IMR-90 (cell line): Measurements from ENCODE around the gene CSTB. TPM values are rescaled to one million over a fixed set of nuclear protein-coding genes. Genes with fewer than 3 reads are reported as not detected.

Experiments
- ATAC-seq: fragments of 200-7000 bp; cut with Tn5 transposase; 2 replicates; pipeline ENCODE4 v1.9.1; 2020; ENCODE audit warnings: low read depth, mild to moderate bottlenecking, moderate library complexity
- BruUV-seq: library from RNA; stranded (reverse); fragments of 400-500 nt; replicated peaks from 2 replicates; lab custom pipeline; 2021; lab: Mats Ljungman, UMichigan
- CTCF ChIA-PET: fragments of 300-600 bp; formaldehyde crosslinking; extraction: SDS; loops from one replicate; lab custom pipeline; 2021; ENCODE audit warnings: antibody characterized with exemption; lab: Yijun Ruan, JAX
- POLR2A ChIA-PET: fragments of 300-600 bp; sonication (Branson Sonifier 250); formaldehyde crosslinking; loops from one replicate; lab custom pipeline; 2022; ENCODE audit warnings: antibody characterized with exemption; ENCODE audit not compliant: unreplicated experiment; lab: Charles Lee
- DNase-seq: peaks from one replicate; pipeline ENCODE4 v3.0.0; 2013
- H2AFZ ChIP-seq: replicated peaks from 2 replicates; pipeline ENCODE3; 2013; ENCODE audit warnings: low read length, mild to moderate bottlenecking; ENCODE audit not compliant: poor library complexity
- H2AK5ac ChIP-seq: 2 replicates; pipeline ENCODE4 v1.6.1; 2013; ENCODE audit warnings: low read depth, low read length, inconsistent platforms
- H2AK9ac ChIP-seq: replicated peaks from 2 replicates; pipeline ENCODE3; 2013; ENCODE audit warnings: mild to moderate bottlenecking, low read depth, low read length, moderate library complexity; ENCODE audit not compliant: poor library complexity
- H2BK120ac ChIP-seq: 2 replicates; pipeline ENCODE4 v1.6.1; 2013; ENCODE audit warnings: low read depth, low read length, inconsistent platforms
- H2BK15ac ChIP-seq: 3 replicates; pipeline ENCODE4 v1.6.1; 2013; ENCODE audit warnings: low read depth, low read length, inconsistent platforms
- H2BK20ac ChIP-seq: 2 replicates; pipeline ENCODE4 v1.6.1; 2013; ENCODE audit warnings: low read depth, mild to moderate bottlenecking, inconsistent platforms, low read length, moderate library complexity
- H2BK5ac ChIP-seq: 2 replicates; pipeline ENCODE4 v1.6.1; 2013; ENCODE audit warnings: mild to moderate bottlenecking, low read depth, low read length, inconsistent platforms; ENCODE audit not compliant: poor library complexity, severe bottlenecking
- H3K14ac ChIP-seq: replicated peaks from 2 replicates; pipeline ENCODE4 v1.6.1; 2013; ENCODE audit warnings: low read depth, low read length, inconsistent platforms
- H3K18ac ChIP-seq: 2 replicates; pipeline ENCODE4 v1.6.1; 2013; ENCODE audit warnings: low read depth, low read length, control low read depth
- H3K23ac ChIP-seq: 2 replicates; pipeline ENCODE4 v1.6.1; 2013; ENCODE audit warnings: low read depth, low read length, inconsistent platforms
- H3K27ac ChIP-seq: 2 replicates; pipeline ENCODE4 v1.5.1; 2013; ENCODE audit warnings: mild to moderate bottlenecking, control low read depth, low read length; ENCODE audit not compliant: insufficient read depth
- H3K27me3 ChIP-seq: 2 replicates; pipeline ENCODE4 v1.6.1; 2013; ENCODE audit warnings: low read length; ENCODE audit not compliant: control insufficient read depth, insufficient read depth
- H3K36me3 ChIP-seq: 2 replicates; pipeline ENCODE4 v1.6.1; 2013; ENCODE audit warnings: low read length, mixed read lengths; ENCODE audit not compliant: control insufficient read depth, insufficient read depth
- H3K4ac ChIP-seq: 2 replicates; pipeline ENCODE4 v1.6.1; 2013; ENCODE audit warnings: low read depth, low read length, inconsistent platforms
- H3K4me1 ChIP-seq: 2 replicates; pipeline ENCODE4 v1.6.1; 2013; ENCODE audit warnings: low read length, mixed read lengths; ENCODE audit not compliant: control insufficient read depth, insufficient read depth
- H3K4me2 ChIP-seq: 2 replicates; pipeline ENCODE4 v1.6.1; 2013; ENCODE audit warnings: low read depth, mild to moderate bottlenecking, control low read depth, low read length, moderate library complexity
- H3K4me3 ChIP-seq: 2 replicates; pipeline ENCODE4 v1.5.1; 2013; ENCODE audit warnings: low read depth, mild to moderate bottlenecking, control low read depth, low read length, moderate library complexity; ENCODE audit not compliant: insufficient read depth
- H3K56ac ChIP-seq: 2 replicates; pipeline ENCODE4 v1.6.1; 2013; ENCODE audit warnings: low read length, inconsistent platforms; ENCODE audit not compliant: insufficient read depth; ENCODE audit errors: extremely low read depth
- H3K79me1 ChIP-seq, 2 experiments: 2 replicates each; pipeline ENCODE4 v1.6.1; 2013; ENCODE audit warnings: low read length in 2 of 2, inconsistent platforms in 1 of 2, low read depth in 1 of 2
- H3K9ac ChIP-seq: 2 replicates; pipeline ENCODE4 v1.6.1; 2013; ENCODE audit warnings: low read depth, low read length, control low read depth
- H3K9me1 ChIP-seq: 2 replicates; pipeline ENCODE4 v1.6.1; 2013; ENCODE audit warnings: low read length, inconsistent platforms; ENCODE audit not compliant: insufficient read depth
- H3K9me3 ChIP-seq: 2 replicates; pipeline ENCODE4 v1.6.1; 2013; ENCODE audit warnings: low read length; ENCODE audit not compliant: control insufficient read depth, insufficient read depth
- H4K20me1 ChIP-seq: 2 replicates; pipeline ENCODE4 v1.6.1; 2013; ENCODE audit warnings: low read length, inconsistent platforms; ENCODE audit not compliant: insufficient read depth
- H4K5ac ChIP-seq: 2 replicates; pipeline ENCODE4 v1.6.1; 2013; ENCODE audit warnings: mild to moderate bottlenecking, low read depth, low read length, control low read depth
- H4K8ac ChIP-seq, 2 experiments: 2 replicates each; pipeline ENCODE4 v1.6.1; 2013; ENCODE audit warnings: low read depth in 2 of 2, low read length in 2 of 2, control low read depth in 1 of 2, inconsistent platforms in 1 of 2
- H4K91ac ChIP-seq: 2 replicates; pipeline ENCODE4 v1.6.1; 2013; ENCODE audit warnings: low read depth, low read length, inconsistent platforms; ENCODE audit not compliant: insufficient read depth
- BHLHE40 ChIP-seq: fragments of 150-350 bp; IDR thresholded peaks from 2 replicates; pipeline ENCODE4 v1.6.1; 2016; ENCODE audit warnings: mild to moderate bottlenecking, low read depth, low read length
- CEBPB ChIP-seq: IDR thresholded peaks from 2 replicates; pipeline ENCODE4 v1.6.1; 2012; ENCODE audit warnings: low read depth, low read length, improper control_type of control experiment
- CTCF ChIP-seq: conservative IDR thresholded peaks from 2 replicates; pipeline ENCODE4 v1.5.1; 2012; ENCODE audit warnings: mild to moderate bottlenecking, low read depth, low read length, improper control_type of control experiment
- ELK1 ChIP-seq: fragments of 150-350 bp; IDR thresholded peaks from 2 replicates; pipeline ENCODE4 v1.6.1; 2016; ENCODE audit warnings: low read depth, mild to moderate bottlenecking, low read length, moderate library complexity, borderline replicate concordance
- MXI1 ChIP-seq: IDR thresholded peaks from 2 replicates; pipeline ENCODE4 v1.6.1; 2012; ENCODE audit warnings: low read depth, mild to moderate bottlenecking, low read length, moderate library complexity, borderline replicate concordance
- POLR2A ChIP-seq: IDR thresholded peaks from 2 replicates; pipeline ENCODE4 v1.6.1; 2012; ENCODE audit warnings: mild to moderate bottlenecking, low read depth, low read length
- RAD21 ChIP-seq: IDR thresholded peaks from 2 replicates; pipeline ENCODE4 v1.6.1; 2012; ENCODE audit warnings: low read length, improper control_type of control experiment
- RCOR1 ChIP-seq: IDR thresholded peaks from 2 replicates; pipeline ENCODE4 v1.6.1; 2012; ENCODE audit warnings: mild to moderate bottlenecking, low read length, improper control_type of control experiment; ENCODE audit not compliant: insufficient replicate concordance
- RFX5 ChIP-seq: IDR thresholded peaks from 2 replicates; pipeline ENCODE4 v1.8.0; 2012; ENCODE audit warnings: low read depth, mild to moderate bottlenecking, low read length, moderate library complexity
- USF2 ChIP-seq: fragments of 150-350 bp; IDR thresholded peaks from 2 replicates; pipeline ENCODE4 v1.6.1; 2017; ENCODE audit warnings: mild to moderate bottlenecking, antibody characterized with exemption, low read length, low read depth
- WGBS, 2 experiments: methylation state at CpG; one replicate each; pipeline versions ENCODE4 v1.1.5 to v1.1.7; 2013; ENCODE audit warnings: missing lambda C conversion rate in 2 of 2; ENCODE audit not compliant: insufficient read length in 1 of 2; ENCODE audit errors: extremely low coverage in 2 of 2; 5-methylcytosine and 5-hydroxymethylcytosine counted together
- dilution Hi-C: fragments of 300-500 bp; cut with HindIII; formaldehyde crosslinking; loops from one replicate; pipeline ENCODE4 v1.14.3; 2018; ENCODE audit warnings: low sequenced_read_pairs; ENCODE audit not compliant: unreplicated experiment
- in situ Hi-C: fragments of 300-500 bp; cut with MboI; formaldehyde crosslinking; loops from 3 replicates; pipeline ENCODE4 v1.14.3; 2019; ENCODE audit warnings: low sequenced_read_pairs, inconsistent platforms, mixed read lengths
- intact Hi-C: fragments of 100-400 bp; cut with micrococcal nuclease; formaldehyde crosslinking; loops from 2 replicates; pipeline ENCODE4 v1.10.0; 2022
- polyA plus RNA-seq, 3 experiments: library from polyadenylated mRNA; depleted of rRNA; stranded (reverse); fragments of >200 nt; gene quantifications; 2 replicates each; pipeline ENCODE4 v1.2.3, GENCODE V29; 2012; ENCODE audit warnings: low replicate concordance in 1 of 3
- total RNA-seq: library from RNA; depleted of rRNA; stranded (reverse); fragments of >200 nt; gene quantifications from 2 replicates; pipeline ENCODE4 v1.2.3, GENCODE V29; 2012

CSTB gene
- total and polyA plus RNA-seq, 2 of the 4 experiments (the other 2 are of a cell fraction), result 6.1 to 71.7 TPM

- no peak overlapping the region for H4K5ac ChIP-seq
- H3K27me3 ChIP-seq, result no peaks in the 10 kb centered on the region; the same call in 1 of the 2 replicates
- H3K9me3 ChIP-seq, result no peaks in the 10 kb centered on the region
- H3K4me2 ChIP-seq, result no peak overlapping the region
- H3K23ac ChIP-seq, result no peak overlapping the region
- peaks cover 6% of the 10 kb centered on the region for H3K9me1 ChIP-seq
- no peak overlapping the region for H3K27ac ChIP-seq
- H2BK120ac ChIP-seq, result no peak overlapping the region
- DNase-seq, result no peak
- no peak overlapping the region for H4K8ac ChIP-seq
- 53% methylated on average over 4 of the region's 6 CpGs; no CpG with 5 or more reads in 1 of the 2 experiments for WGBS, 2 experiments
- TF ChIP-seq MXI1 (no peak), USF2 (no peak), RFX5 (no peak), BHLHE40 (no peak), RCOR1 (no peak), POLR2A (no peak), RAD21 (no peak), ELK1 (no peak), CTCF (no peak), CEBPB (no peak)
- H3K4ac ChIP-seq, result no peak overlapping the region
- no peaks in the 10 kb centered on the region for H3K36me3 ChIP-seq
- POLR2A ChIA-PET, result no interaction called here
- no peaks in the 10 kb centered on the region for H4K20me1 ChIP-seq
- no TSS peak for BruUV-seq
- no peak overlapping the region for H4K91ac ChIP-seq
- no peak overlapping the region for H3K14ac ChIP-seq
- H2AK9ac ChIP-seq, result no peak overlapping the region
- CTCF ChIA-PET, result no interaction called here
- no peak overlapping the region for H3K4me3 ChIP-seq
- no peak overlapping the region for H2BK20ac ChIP-seq
- no peak overlapping the region for H2AK5ac ChIP-seq
- dilution Hi-C loops, result no loop called here
- intact Hi-C loops, result no loop called here
- no peak overlapping the region for H3K9ac ChIP-seq
- no peaks in the 10 kb centered on the region; a peak in 1 of 4 replicates for H3K79me1 ChIP-seq
- in situ Hi-C loops, result no loop called here
- no peak overlapping the region for H2BK5ac ChIP-seq
- no peak overlapping the region for H3K18ac ChIP-seq
- no peak overlapping the region for H2AFZ ChIP-seq
- no peak for ATAC-seq
- H3K4me1 ChIP-seq, result no peaks in the 10 kb centered on the region; the same call in 1 of the 2 replicates
- no peak overlapping the region for H3K56ac ChIP-seq
- H2BK15ac ChIP-seq, result no peak overlapping the region
These were observed 5.7 kb upstream of the CSTB start for GRCh38 chr21:43781846-43782245.
